ENCODE data around the gene APBA1. TPM values are rescaled to one million over a fixed set of nuclear protein-coding genes. Genes with fewer than 3 reads are reported as not detected.
A peak's percentile ranks its signal among the peaks of the same experiment; 100 is the strongest.

The APBA1 gene
- total RNA-seq, 1 experiment from 2014 or later = 1.8 TPM

DNA sequence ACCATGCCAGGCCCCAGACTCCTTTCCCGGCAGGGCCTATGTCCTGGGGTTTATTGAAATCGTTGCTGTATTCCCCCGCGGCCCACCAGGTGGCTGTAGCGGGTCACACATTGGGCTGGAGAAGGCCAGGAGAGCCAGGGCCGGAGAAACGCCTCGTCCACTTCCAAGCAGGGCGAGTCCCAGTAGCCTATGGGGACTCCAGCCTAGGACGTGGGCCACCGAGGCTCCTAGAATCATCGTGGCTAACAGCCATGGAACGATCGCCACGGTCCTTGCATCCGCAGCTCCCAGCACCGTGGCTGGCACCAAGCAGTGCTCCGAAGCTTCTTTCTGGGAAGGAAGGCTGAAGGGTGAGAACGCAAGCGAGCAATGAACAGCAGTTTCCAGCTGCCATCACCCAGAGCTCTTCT is 259.4 kb downstream of the APBA1 start:
- H3K23ac ChIP-seq (ENCODE audit: insufficient read length, low read depth, low read length) = no peak overlapping the region
- H2AK5ac ChIP-seq (ENCODE audit: insufficient read length, low read length) = no peak overlapping the region
- no peaks in the 10 kb centered on the region; the same call in 1 of the 2 replicates for H3K4me1 ChIP-seq (ENCODE audit: insufficient read depth, low read length)
- no peak overlapping the region for H3K9ac ChIP-seq (ENCODE audit: extremely low read depth, insufficient read length, low read length)
- no peaks in the 10 kb centered on the region for H3K27me3 ChIP-seq (ENCODE audit: insufficient read depth, low read length)
- H3K4me1 Mint-ChIP-seq = peaks cover 26 to 29% of the 10 kb centered on the region in 2 experiments
- peak overlapping the region; percentile 33 for H3K18ac ChIP-seq (ENCODE audit: insufficient read length, low read depth, low read length)
- no peak overlapping the region for H3K4me2 ChIP-seq (ENCODE audit: insufficient read depth, insufficient read length, low read length)
- H3K4ac ChIP-seq (ENCODE audit: low read depth, low read length) = no peak overlapping the region
- H4K20me1 ChIP-seq (ENCODE audit: control insufficient read depth, insufficient read depth, insufficient read length) = no peaks in the 10 kb centered on the region
- DNase-seq = peak; percentile 94
- peak overlapping the region; percentile 21 for H4K8ac ChIP-seq (replicated peaks; ENCODE audit: insufficient read length, low read depth, low read length)
- peak; percentile 88 for TF ChIP-seq CTCF (conservative IDR thresholded peaks at IDR 0.05)
- no peak overlapping the region for H2BK12ac ChIP-seq (ENCODE audit: insufficient read length, low read depth, low read length)
- H3K79me2 ChIP-seq (ENCODE audit: insufficient read depth, low read length) = no peaks in the 10 kb centered on the region
- peak overlapping the region; percentile 14 for H2AFZ ChIP-seq (ENCODE audit: low read length)
- H2BK15ac ChIP-seq (ENCODE audit: low read depth, low read length) = no peak overlapping the region
- H3K4me3 Mint-ChIP-seq = no peak overlapping the region
- H3K27ac ChIP-seq (ENCODE audit: insufficient read length, low read depth, low read length) = no peak overlapping the region
- no peak overlapping the region; a peak in 1 of 7 replicates for H3K27ac Mint-ChIP-seq
- H3K9me3 Mint-ChIP-seq = peaks cover 3 to 4% of the 10 kb centered on the region in 2 experiments; a peak in 4 of 5 replicates
- peaks cover 0 to 10% (median 4%) of the 10 kb centered on the region in 3 experiments; a peak in 5 of 7 replicates for H3K36me3 Mint-ChIP-seq (ENCODE audit: insufficient read depth in 1 of 3, low read depth in 3 of 3)
- no CpG with 5 or more reads among the region's 20 CpGs for WGBS (ENCODE audit: extremely low coverage, insufficient read length, low lambda C conversion rate)
- H3K14ac ChIP-seq (ENCODE audit: insufficient read depth, low read length) = no peak overlapping the region
- no peak overlapping the region for H2BK120ac ChIP-seq (ENCODE audit: low read depth, low read length, poor library complexity, severe bottlenecking)
- H2BK5ac ChIP-seq (ENCODE audit: insufficient read length, low read length) = no peak overlapping the region
- H4K5ac ChIP-seq (ENCODE audit: insufficient read length, low read depth, low read length) = no peak overlapping the region
- H4K91ac ChIP-seq (ENCODE audit: insufficient read length, low read depth, low read length) = no peak overlapping the region
- no peaks in the 10 kb centered on the region for H3K9me3 ChIP-seq (ENCODE audit: control insufficient read depth, low read depth, low read length)
- H3K27me3 Mint-ChIP-seq (ENCODE audit: low read depth) = peaks cover 4% of the 10 kb centered on the region
- H3T11ph ChIP-seq (ENCODE audit: low read length) = no peak overlapping the region
- H3K56ac ChIP-seq (ENCODE audit: insufficient read length, low read depth, low read length) = no peak overlapping the region
- no peaks in the 10 kb centered on the region for H3K79me1 ChIP-seq (ENCODE audit: insufficient read depth, low read depth, low read length, poor library complexity, severe bottlenecking)
- H3K23me2 ChIP-seq (ENCODE audit: insufficient read length, low read depth, low read length, poor library complexity, severe bottlenecking) = peaks cover 3% of the 10 kb centered on the region
- H2BK20ac ChIP-seq (ENCODE audit: low read depth, low read length, poor library complexity, severe bottlenecking) = no peak overlapping the region

Data from H9 (cell line).